Peyer's patch (tissue), 4 donors: ENCODE results near the gene IRF2BP2.

ENCODE experiments used
- CTCF ChIP-seq, 6 experiments: fragments of 450-650 bp in 4 of 6; fragments of 200-600 bp in 2 of 6; sonication (generic) in 1 of 6; IDR thresholded peaks; one replicate each; pipeline ENCODE4 v1.5.1; 2017 to 2019; ENCODE audit warnings: antibody characterized with exemption in 6 of 6, mild to moderate bottlenecking in 3 of 6, moderate library complexity in 1 of 6
- POLR2A ChIP-seq, 2 donors: fragments of 450-650 bp; IDR thresholded peaks; one replicate each; pipeline ENCODE4 v1.5.1; 2017; ENCODE audit warnings: antibody characterized with exemption in 2 of 2, mild to moderate bottlenecking in 2 of 2, moderate library complexity in 2 of 2

GRCh38 chr1:234592240-234592639 lies 17.7 kb downstream of the IRF2BP2 start:
- no peak for TF ChIP-seq CTCF (IDR thresholded peaks at IDR 0.05)
- TF ChIP-seq POLR2A (IDR thresholded peaks at IDR 0.05) = no peak
